ENCODE measurements around the gene CDK17. TPM values are rescaled to one million over a fixed set of nuclear protein-coding genes. Genes with fewer than 3 reads are reported as not detected.

CDK17 gene
- total RNA-seq, 4 donors from 2014 or later = 65.1 to 89.4 (median 71.2) TPM

GRCh38 chr12:96364092-96364700 is 36.0 kb downstream of the CDK17 start:
- Histone ChIP-seq H3K4me1 (peaks cover 0 to 46% (median 14%) of the 10 kb centered on the region in 4 donors), H3K27me3 (no peaks in the 10 kb centered on the region), H3K27ac (no peak overlapping the region), H3K4me3 (no peak overlapping the region), H3K9me3 (no peaks in the 10 kb centered on the region), H3K36me3 (no peaks in the 10 kb centered on the region)
- TF ChIP-seq POLR2A (IDR thresholded peaks at IDR 0.05) = no peak
- no peak for TF ChIP-seq EP300 (IDR thresholded peaks at IDR 0.05)
- no peak for TF ChIP-seq CTCF (IDR thresholded peaks at IDR 0.05)
- 84 to 86% methylated on average over 3 of the region's 3 CpGs for WGBS, 2 donors
- DNase-seq (ENCODE audit: low spot score in 2 of 2) = no peak

- TF ChIP-seq POLR2A (IDR thresholded peaks at IDR 0.05) (no peak), EP300 (IDR thresholded peaks at IDR 0.05) (no peak), CTCF (IDR thresholded peaks at IDR 0.05) (no peak)
- Histone ChIP-seq H3K27me3 (no peaks in the 10 kb centered on the region), H3K4me1 (peaks cover 0 to 40% (median 11%) of the 10 kb centered on the region in 4 donors), H3K36me3 (no peaks in the 10 kb centered on the region), H3K9me3 (no peaks in the 10 kb centered on the region), H3K4me3 (no peak overlapping the region), H3K27ac (no peak overlapping the region)
- WGBS, 2 donors = 79 to 83% methylated on average over 4 of the region's 4 CpGs
- DNase-seq (ENCODE audit: low spot score in 2 of 2) = no peak
Measured at GRCh38 chr12:96361074-96361473, 39.2 kb downstream of the CDK17 start.

- no peaks in the 10 kb centered on the region for H3K9me3 ChIP-seq
- no peaks in the 10 kb centered on the region for H3K27me3 ChIP-seq
- no peaks in the 10 kb centered on the region for H3K36me3 ChIP-seq
- no peak for DNase-seq (ENCODE audit: low spot score in 2 of 2)
- no peak overlapping the region for H3K4me3 ChIP-seq
- 68 to 72% methylated on average over 1 of the region's 1 CpG for WGBS, 2 donors
- H3K27ac ChIP-seq = no peak overlapping the region
- H3K4me1 ChIP-seq = peaks cover 0 to 35% (median 10%) of the 10 kb centered on the region in 4 donors
- TF ChIP-seq POLR2A (IDR thresholded peaks at IDR 0.05) = no peak
- no peak for TF ChIP-seq EP300 (IDR thresholded peaks at IDR 0.05)
- TF ChIP-seq CTCF (IDR thresholded peaks at IDR 0.05) = no peak
Measured at GRCh38 chr12:96360550-96360949, 39.7 kb downstream of the CDK17 start.

GRCh38 chr12:96359328-96359727 is 40.9 kb downstream of the CDK17 start:
- no peak for TF ChIP-seq EP300 (IDR thresholded peaks at IDR 0.05)
- peaks cover 0 to 38% (median 9%) of the 10 kb centered on the region in 4 donors for H3K4me1 ChIP-seq

GRCh38 chr12:96356831-96357230 is 43.4 kb downstream of the CDK17 start:
- 64 to 65% methylated on average over 1 of the region's 1 CpG for WGBS, 2 donors
- Histone ChIP-seq H3K27me3 (no peaks in the 10 kb centered on the region), H3K9me3 (no peaks in the 10 kb centered on the region), H3K27ac (no peak overlapping the region), H3K4me3 (no peak overlapping the region), H3K36me3 (no peaks in the 10 kb centered on the region), H3K4me1 (peaks cover 0 to 60% (median 21%) of the 10 kb centered on the region in 4 donors)
- TF ChIP-seq POLR2A (IDR thresholded peaks at IDR 0.05) (no peak), CTCF (IDR thresholded peaks at IDR 0.05) (no peak), EP300 (IDR thresholded peaks at IDR 0.05) (no peak)
- DNase-seq (ENCODE audit: low spot score in 2 of 2) = no peak

More at GRCh38 chr12:96359328-96359727, 40.9 kb downstream of the CDK17 start:
- DNase-seq (ENCODE audit: low spot score in 2 of 2) = no peak
- Histone ChIP-seq H3K27me3 (no peaks in the 10 kb centered on the region), H3K27ac (no peak overlapping the region), H3K9me3 (no peaks in the 10 kb centered on the region), H3K36me3 (no peaks in the 10 kb centered on the region), H3K4me3 (no peak overlapping the region)

Measured in tibial nerve (tissue), 4 donors.